Activated T-cell treated with anti-CD3 and anti-CD28 coated beads, Interleukin-2, amount 50 U/mL, for 72 hours (primary cell): ENCODE results near the gene LIME1. TPM values are rescaled to one million over a fixed set of nuclear protein-coding genes. Genes with fewer than 3 reads are reported as not detected.

Experiments used
- ATAC-seq, 2 donors: fragments of 150-1000 bp; cut with Tn5 transposase; replicated peaks in 1 of 2; 2 replicates each; pipeline ENCODE4 v1.10.0; 2021; ENCODE audit warnings: moderate library complexity in 2 of 2, mild to moderate bottlenecking in 1 of 2
- DNase-seq, 2 donors: peaks; one replicate each; pipeline ENCODE4 v3.0.0; 2021 to 2022; ENCODE audit warnings: mixed read lengths in 1 of 2
- H3K27ac Mint-ChIP-seq: one replicate; pipeline ENCODE4 v1.8.0; 2022; ENCODE audit warnings: mild to moderate bottlenecking, moderate library complexity, mixed read lengths
- H3K27me3 Mint-ChIP-seq: one replicate; pipeline ENCODE4 v1.8.0; 2022; ENCODE audit warnings: low read depth, mixed read lengths
- H3K36me3 Mint-ChIP-seq, 2 donors: one replicate each; pipeline ENCODE4 v1.8.0; 2022; ENCODE audit warnings: mixed read lengths in 2 of 2, mild to moderate bottlenecking in 1 of 2; ENCODE audit not compliant: insufficient read depth in 2 of 2
- H3K4me1 Mint-ChIP-seq: one replicate; pipeline ENCODE4 v1.8.0; 2022; ENCODE audit warnings: low read depth, mixed read lengths
- H3K4me3 Mint-ChIP-seq, 2 donors: one replicate each; pipeline ENCODE4 v1.8.0; 2022; ENCODE audit warnings: mild to moderate bottlenecking in 2 of 2, mixed read lengths in 2 of 2, moderate library complexity in 2 of 2
- H3K9me3 Mint-ChIP-seq, 2 donors: one replicate each; pipeline ENCODE4 v1.8.0; 2022; ENCODE audit warnings: mixed read lengths in 2 of 2
- total RNA-seq, 2 donors: library from RNA; stranded (reverse); gene quantifications; one replicate each; pipeline ENCODE4 v1.2.3, GENCODE V29; 2022

The LIME1 gene
- total RNA-seq, 2 donors from 2014 or later: 13.4 to 21.1 TPM

DNA sequence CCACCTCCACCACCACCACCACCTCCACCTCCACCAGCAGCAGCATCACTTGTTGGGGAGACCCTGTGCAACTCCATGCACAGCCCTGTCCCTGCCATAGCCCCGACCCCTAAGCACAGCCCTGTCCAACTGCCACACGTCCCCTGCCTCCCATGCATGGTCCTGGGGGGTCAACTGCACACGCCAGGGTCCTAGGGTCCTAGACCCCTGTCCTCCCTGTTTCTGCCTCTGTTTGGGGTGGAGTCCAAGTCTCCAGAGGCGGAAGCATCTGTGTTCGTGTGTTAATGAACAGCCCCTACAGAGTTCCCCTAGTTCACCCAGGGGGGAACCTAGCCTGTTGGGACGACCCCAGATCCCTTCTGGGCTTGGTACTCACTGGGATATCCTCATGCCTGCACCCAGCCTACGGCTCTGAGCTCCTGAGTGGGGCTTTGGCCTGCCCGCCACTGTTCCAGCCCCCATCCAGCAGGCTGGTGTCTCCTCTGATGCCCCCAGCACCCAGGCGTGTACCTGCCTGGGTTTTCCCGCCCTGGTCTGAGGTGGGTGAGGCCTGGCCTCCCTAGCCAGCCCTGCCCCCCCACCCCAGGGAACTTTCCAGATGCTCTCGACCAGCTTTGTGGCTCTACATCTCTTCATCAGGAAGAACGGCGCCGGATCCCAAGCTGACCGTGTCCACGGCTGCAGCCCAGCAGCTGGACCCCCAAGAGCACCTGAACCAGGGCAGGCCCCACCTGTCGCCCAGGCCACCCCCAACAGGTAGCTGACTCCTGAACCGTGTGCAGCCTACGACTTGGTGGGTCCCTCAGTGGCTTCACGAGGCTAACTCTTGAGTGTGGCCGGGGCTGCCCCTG is 42.5 kb upstream of the LIME1 start:
- Mint-ChIP-seq H3K9me3 (no peaks in the 10 kb centered on the region), H3K27ac (peak overlapping the region; percentile 94), H3K36me3 (peaks cover 2 to 6% of the 10 kb centered on the region in 2 donors), H3K27me3 (no peaks in the 10 kb centered on the region), H3K4me3 (no peak overlapping the region), H3K4me1 (peaks cover 6% of the 10 kb centered on the region)
- DNase-seq (no peak), ATAC-seq (no peak)

DNA sequence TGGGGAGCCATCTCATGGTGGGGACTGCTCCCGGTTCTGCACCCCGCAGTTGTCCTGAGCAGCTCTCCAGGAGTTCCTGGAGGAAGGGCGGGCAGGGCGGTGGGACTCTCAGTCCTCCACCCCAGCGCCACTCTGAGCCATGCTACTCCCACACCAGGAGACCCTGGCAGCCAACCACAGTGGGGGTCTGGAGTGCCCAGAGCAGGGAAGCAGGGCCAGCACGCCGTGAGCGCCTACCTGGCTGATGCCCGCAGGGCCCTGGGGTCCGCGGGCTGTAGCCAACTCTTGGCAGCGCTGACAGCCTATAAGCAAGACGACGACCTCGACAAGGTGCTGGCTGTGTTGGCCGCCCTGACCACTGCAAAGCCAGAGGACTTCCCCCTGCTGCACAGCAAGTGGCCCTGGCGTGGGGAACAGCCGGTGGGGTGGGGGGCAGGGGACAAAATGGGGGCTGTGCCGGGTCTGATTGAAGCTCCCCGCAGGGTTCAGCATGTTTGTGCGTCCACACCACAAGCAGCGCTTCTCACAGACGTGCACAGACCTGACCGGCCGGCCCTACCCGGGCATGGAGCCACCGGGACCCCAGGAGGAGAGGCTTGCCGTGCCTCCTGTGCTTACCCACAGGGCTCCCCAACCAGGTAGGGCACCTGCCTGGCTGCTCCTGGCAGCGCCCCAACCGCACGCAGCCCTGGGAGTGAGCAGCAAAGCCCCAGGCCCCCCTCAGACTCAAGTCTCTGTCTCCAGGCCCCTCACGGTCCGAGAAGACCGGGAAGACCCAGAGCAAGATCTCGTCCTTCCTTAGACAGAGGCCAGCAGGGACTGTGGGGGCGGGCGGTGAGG is 41.7 kb upstream of the LIME1 start:
- H3K4me1 Mint-ChIP-seq: peaks cover 12% of the 10 kb centered on the region
- no peak overlapping the region for H3K4me3 Mint-ChIP-seq
- H3K9me3 Mint-ChIP-seq: no peaks in the 10 kb centered on the region
- H3K36me3 Mint-ChIP-seq: peaks cover 2 to 6% of the 10 kb centered on the region in 2 donors
- H3K27ac Mint-ChIP-seq: no peak overlapping the region
- DNase-seq (no peak), ATAC-seq (no peak)
- H3K27me3 Mint-ChIP-seq: no peaks in the 10 kb centered on the region

DNA sequence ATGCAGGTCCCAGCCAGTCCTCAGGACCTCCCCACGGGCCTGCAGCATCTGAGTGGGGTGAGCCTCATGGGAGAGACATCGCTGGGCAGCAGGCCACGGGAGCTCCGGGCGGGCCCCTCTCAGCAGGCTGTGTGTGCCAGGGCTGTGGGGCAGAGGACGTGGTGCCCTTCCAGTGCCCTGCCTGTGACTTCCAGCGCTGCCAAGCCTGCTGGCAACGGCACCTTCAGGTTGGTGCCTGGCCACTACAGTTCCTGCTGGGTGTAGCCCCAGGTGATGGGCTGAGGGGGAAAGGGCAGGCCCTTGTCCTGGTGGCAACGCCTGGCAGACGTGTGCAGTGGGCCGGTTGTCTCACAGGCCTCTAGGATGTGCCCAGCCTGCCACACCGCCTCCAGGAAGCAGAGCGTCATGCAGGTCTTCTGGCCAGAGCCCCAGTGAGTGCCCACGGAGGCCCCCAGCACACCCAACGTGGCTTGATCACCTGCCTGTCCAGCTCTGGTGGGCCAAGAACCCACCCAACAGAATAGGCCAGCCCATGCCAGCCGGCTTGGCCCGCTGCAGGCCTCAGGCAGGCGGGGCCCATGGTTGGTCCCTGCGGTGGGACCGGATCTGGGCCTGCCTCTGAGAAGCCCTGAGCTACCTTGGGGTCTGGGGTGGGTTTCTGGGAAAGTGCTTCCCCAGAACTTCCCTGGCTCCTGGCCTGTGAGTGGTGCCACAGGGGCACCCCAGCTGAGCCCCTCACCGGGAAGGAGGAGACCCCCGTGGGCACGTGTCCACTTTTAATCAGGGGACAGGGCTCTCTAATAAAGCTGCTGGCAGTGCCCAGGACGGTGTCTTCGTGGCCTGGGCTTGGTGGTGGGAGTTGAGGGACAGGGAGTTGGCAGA is 40.8 kb upstream of the LIME1 start:
- Mint-ChIP-seq H3K9me3 (no peaks in the 10 kb centered on the region), H3K4me1 (peaks cover 12% of the 10 kb centered on the region), H3K36me3 (peaks cover 2 to 6% of the 10 kb centered on the region in 2 donors), H3K27ac (no peak overlapping the region), H3K4me3 (peak overlapping the region in 1 of 2 donors; percentile 27), H3K27me3 (no peaks in the 10 kb centered on the region)
- no peak for DNase-seq
- ATAC-seq: no peak

DNA sequence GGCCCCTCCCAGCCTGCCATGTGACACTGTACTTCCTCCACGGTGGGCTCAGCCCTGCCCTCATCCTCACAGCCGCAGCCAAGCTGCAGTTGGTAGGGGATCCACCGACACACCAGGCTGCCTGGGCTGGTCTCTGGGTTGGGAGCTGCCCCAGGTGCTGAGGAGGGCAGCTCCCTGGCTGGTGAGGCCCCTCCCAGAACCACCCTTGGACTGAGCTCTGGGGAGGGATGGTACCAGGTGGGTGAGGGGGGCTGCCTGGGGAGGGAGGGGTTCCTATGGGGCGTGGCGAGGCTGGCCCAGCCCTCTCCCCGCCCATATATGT is 40.2 kb upstream of the LIME1 start:
- no peaks in the 10 kb centered on the region for H3K9me3 Mint-ChIP-seq
- H3K36me3 Mint-ChIP-seq: peaks cover 2 to 6% of the 10 kb centered on the region in 2 donors
- H3K27ac Mint-ChIP-seq: no peak overlapping the region
- H3K4me1 Mint-ChIP-seq: peaks cover 12% of the 10 kb centered on the region
- ATAC-seq (peak; percentile 32 to 38), DNase-seq (no peak)
- peak overlapping the region in 1 of 2 donors; percentile 31 for H3K4me3 Mint-ChIP-seq
- no peaks in the 10 kb centered on the region for H3K27me3 Mint-ChIP-seq

DNA sequence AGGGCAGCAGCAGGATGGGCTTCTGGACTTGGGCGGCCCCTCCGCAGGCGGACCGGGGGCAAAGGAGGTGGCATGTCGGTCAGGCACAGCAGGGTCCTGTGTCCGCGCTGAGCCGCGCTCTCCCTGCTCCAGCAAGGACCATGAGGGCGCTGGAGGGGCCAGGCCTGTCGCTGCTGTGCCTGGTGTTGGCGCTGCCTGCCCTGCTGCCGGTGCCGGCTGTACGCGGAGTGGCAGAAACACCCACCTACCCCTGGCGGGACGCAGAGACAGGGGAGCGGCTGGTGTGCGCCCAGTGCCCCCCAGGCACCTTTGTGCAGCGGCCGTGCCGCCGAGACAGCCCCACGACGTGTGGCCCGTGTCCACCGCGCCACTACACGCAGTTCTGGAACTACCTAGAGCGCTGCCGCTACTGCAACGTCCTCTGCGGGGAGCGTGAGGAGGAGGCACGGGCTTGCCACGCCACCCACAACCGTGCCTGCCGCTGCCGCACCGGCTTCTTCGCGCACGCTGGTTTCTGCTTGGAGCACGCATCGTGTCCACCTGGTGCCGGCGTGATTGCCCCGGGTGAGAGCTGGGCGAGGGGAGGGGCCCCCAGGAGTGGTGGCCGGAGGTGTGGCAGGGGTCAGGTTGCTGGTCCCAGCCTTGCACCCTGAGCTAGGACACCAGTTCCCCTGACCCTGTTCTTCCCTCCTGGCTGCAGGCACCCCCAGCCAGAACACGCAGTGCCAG is 39.7 kb upstream of the LIME1 start, which contains the start of gene TNFRSF6B:
TSS of gene TNFRSF6B (plus strand) at position 25 of the 729 bp plus-strand sequence. CDS start at position 141, 116 bp downstream.
- peak within 1 kb of the TSS; percentile 32 to 37 for H3K4me3 Mint-ChIP-seq
- H3K27me3 Mint-ChIP-seq: no peaks in the 10 kb centered on the region
- ATAC-seq (peak; percentile 3 to 16), DNase-seq (no peak)
- H3K27ac Mint-ChIP-seq: no peak within 1 kb of the TSS
- peaks cover 12% of the 10 kb centered on the region for H3K4me1 Mint-ChIP-seq
- H3K9me3 Mint-ChIP-seq: no peaks in the 10 kb centered on the region
- peaks cover 2 to 6% of the 10 kb centered on the region in 2 donors for H3K36me3 Mint-ChIP-seq

DNA sequence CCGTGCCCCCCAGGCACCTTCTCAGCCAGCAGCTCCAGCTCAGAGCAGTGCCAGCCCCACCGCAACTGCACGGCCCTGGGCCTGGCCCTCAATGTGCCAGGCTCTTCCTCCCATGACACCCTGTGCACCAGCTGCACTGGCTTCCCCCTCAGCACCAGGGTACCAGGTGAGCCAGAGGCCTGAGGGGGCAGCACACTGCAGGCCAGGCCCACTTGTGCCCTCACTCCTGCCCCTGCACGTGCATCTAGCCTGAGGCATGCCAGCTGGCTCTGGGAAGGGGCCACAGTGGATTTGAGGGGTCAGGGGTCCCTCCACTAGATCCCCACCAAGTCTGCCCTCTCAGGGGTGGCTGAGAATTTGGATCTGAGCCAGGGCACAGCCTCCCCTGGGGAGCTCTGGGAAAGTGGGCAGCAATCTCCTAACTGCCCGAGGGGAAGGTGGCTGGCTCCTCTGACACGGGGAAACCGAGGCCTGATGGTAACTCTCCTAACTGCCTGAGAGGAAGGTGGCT is 39.1 kb upstream of the LIME1 start:
- H3K27me3 Mint-ChIP-seq: no peaks in the 10 kb centered on the region
- peaks cover 2 to 5% of the 10 kb centered on the region in 2 donors for H3K36me3 Mint-ChIP-seq
- DNase-seq: no peak
- no peak overlapping the region for H3K27ac Mint-ChIP-seq
- peak overlapping the region; percentile 32 to 37 for H3K4me3 Mint-ChIP-seq
- ATAC-seq: no peak
- peaks cover 12% of the 10 kb centered on the region for H3K4me1 Mint-ChIP-seq
- H3K9me3 Mint-ChIP-seq: no peaks in the 10 kb centered on the region

DNA sequence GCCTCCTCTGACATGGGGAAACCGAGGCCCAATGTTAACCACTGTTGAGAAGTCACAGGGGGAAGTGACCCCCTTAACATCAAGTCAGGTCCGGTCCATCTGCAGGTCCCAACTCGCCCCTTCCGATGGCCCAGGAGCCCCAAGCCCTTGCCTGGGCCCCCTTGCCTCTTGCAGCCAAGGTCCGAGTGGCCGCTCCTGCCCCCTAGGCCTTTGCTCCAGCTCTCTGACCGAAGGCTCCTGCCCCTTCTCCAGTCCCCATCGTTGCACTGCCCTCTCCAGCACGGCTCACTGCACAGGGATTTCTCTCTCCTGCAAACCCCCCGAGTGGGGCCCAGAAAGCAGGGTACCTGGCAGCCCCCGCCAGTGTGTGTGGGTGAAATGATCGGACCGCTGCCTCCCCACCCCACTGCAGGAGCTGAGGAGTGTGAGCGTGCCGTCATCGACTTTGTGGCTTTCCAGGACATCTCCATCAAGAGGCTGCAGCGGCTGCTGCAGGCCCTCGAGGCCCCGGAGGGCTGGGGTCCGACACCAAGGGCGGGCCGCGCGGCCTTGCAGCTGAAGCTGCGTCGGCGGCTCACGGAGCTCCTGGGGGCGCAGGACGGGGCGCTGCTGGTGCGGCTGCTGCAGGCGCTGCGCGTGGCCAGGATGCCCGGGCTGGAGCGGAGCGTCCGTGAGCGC is 38.5 kb upstream of the LIME1 start:
- H3K4me3 Mint-ChIP-seq: peak overlapping the region in 1 of 2 donors; percentile 18
- DNase-seq (no peak), ATAC-seq (no peak)
- H3K4me1 Mint-ChIP-seq: peaks cover 12% of the 10 kb centered on the region
- H3K36me3 Mint-ChIP-seq: peaks cover 2% of the 10 kb centered on the region in 2 donors
- H3K27ac Mint-ChIP-seq: no peak overlapping the region
- no peaks in the 10 kb centered on the region for H3K27me3 Mint-ChIP-seq
- H3K9me3 Mint-ChIP-seq: no peaks in the 10 kb centered on the region

DNA sequence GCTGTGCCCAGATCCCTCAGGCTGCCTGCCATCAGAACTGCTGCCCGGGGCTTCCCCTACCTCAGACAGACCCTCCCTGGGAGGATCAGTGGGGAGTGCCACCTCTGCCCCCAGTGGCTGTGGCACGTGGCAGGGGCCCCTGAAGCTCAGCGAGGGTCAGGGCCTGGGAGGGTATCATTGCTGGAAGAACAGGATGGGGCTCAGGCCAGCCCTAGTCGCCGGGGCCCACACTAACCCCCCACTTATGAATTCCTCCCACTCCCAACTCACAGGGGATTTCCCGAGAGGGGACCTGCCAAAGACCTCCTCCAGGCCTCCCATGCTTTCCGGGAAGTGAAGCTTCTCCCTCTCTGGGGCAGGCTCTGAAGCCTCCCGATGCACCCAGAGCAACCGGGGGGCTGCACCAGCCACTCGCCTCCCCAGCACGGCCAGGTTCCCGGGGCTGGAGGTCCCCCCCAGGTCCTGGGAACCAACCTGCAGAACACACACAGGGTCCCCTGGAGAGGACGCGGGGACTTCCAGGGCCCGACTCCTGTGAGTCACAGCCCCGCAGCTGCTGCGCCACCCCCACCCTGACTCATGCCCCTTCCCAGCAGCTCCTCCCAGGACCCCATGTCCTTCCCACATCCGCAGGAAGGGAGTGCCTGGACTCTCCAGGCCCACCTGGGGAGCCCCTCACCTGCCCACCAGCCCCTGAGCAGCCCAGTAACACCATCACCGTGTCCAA is 37.6 kb upstream of the LIME1 start:
- peak; percentile 59 to 84 for ATAC-seq
- H3K4me1 Mint-ChIP-seq: peaks cover 12% of the 10 kb centered on the region

DNA sequence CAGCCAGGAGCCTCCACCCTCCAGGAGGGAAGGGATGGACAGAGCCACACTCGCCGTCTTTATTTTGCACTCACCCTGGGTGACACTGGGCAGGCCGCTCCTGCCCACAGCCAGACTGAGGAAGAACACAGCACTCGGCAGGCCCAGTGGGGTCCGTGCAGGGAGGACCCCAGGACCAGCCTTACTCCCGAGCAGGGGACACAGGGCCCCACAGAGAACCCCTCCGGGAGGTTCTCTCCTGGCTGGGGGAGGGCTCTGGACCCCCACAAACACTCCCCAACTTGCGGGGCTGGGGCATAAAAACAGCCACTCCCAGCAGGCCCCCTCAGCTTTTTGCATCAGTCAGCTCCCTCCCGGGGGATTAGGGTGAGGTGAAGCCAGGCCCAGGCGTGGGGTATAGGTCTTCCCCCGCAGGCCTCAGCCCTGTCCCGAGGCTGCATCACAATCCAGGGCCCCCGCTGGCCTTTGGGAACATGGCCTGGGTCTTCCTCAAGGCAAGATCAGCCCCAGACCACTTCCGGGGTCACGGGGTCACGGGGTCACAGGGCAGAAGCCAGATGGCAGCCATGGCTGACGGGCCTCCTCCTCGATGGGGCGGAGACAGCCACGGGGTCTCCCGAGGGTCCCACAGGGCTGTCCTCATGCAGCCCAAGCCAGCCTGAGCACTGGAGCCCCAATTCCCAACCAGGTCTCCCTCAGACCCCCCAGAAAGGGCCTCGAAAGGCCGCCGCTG is 36.8 kb upstream of the LIME1 start:
- Mint-ChIP-seq H3K36me3 (no peaks in the 10 kb centered on the region), H3K4me3 (peak overlapping the region in 1 of 2 donors; percentile 59), H3K27ac (peak overlapping the region; percentile 73), H3K9me3 (no peaks in the 10 kb centered on the region), H3K4me1 (peaks cover 12% of the 10 kb centered on the region), H3K27me3 (no peaks in the 10 kb centered on the region)
- no peak for DNase-seq
- ATAC-seq: no peak

More for the DNA sequence above, 37.6 kb upstream of the LIME1 start:
- H3K27me3 Mint-ChIP-seq: no peaks in the 10 kb centered on the region
- H3K9me3 Mint-ChIP-seq: no peaks in the 10 kb centered on the region
- no peak overlapping the region for H3K27ac Mint-ChIP-seq
- DNase-seq: peak; percentile 60 to 67
- H3K4me3 Mint-ChIP-seq: peak overlapping the region; percentile 59 to 82
- no peaks in the 10 kb centered on the region for H3K36me3 Mint-ChIP-seq

DNA sequence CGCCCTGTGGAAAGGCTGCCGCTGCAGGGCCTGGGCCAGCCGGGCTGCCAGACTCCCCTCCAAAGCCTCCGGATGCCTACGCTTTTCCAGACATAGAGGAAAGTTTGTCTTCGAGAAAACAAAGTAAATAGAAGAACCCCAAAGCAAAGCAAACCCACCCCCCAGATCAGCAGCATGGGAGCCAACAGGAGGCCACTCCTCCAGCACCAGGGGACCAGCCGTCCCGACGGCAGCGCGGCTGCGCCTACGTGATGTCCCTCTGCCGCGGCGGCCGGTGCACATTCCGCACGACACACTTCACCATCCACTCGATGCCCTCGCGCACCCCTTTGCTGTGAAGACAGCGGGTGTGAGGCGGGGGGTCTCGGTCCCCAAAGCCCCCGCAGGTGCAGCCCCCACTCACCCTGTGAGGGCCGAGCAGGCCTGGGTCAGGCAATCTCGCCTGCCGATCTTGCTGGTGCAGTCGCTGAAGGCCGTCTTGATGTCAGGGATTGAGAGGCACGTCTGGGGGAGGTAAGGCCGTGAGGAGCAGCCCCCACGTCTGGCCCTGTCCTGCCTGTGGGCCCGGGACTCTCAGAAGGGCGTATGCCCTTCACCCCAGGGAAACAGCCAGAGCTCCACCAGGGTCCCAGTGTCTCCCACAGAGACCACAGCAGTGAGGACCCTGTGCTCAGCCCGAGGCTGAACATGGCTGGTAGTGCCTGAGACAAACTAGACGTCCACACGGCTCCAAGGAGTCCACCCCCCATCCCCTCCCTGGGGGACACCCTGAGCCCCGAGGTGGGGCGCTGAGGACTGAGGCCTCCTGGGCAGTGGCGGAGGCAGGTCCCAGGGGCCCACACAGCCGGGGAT is 36.0 kb upstream of the LIME1 start:
- H3K27ac Mint-ChIP-seq: peak overlapping the region; percentile 73
- H3K4me1 Mint-ChIP-seq: peaks cover 12% of the 10 kb centered on the region
- ATAC-seq: no peak
- H3K36me3 Mint-ChIP-seq: peaks cover 1 to 3% of the 10 kb centered on the region in 2 donors
- H3K9me3 Mint-ChIP-seq: no peaks in the 10 kb centered on the region
- no peak overlapping the region for H3K4me3 Mint-ChIP-seq
- no peaks in the 10 kb centered on the region for H3K27me3 Mint-ChIP-seq
- no peak for DNase-seq
